Stimulated activated CD4-positive, alpha-beta T cell treated with anti-CD3 and anti-CD28 coated beads, Interleukin-1b, Interleukin-23, amount 100 ng/mL, for 24 hours (primary cell): ENCODE results near the gene TRPM2.

Experiments used
- DNase-seq, 4 experiments: peaks; one replicate each; pipeline ENCODE4 v3.0.0-alpha.2; 2020; ENCODE audit warnings: low read depth in 4 of 4, low spot score in 1 of 4

The TRPM2 gene

GRCh38 chr21:44442266-44443125 lies 89.1 kb downstream of the TRPM2 start:
- DNase-seq = no peak

- DNase-seq = no peak
Observed at GRCh38 chr21:44443291-44443890, 90.0 kb downstream of the TRPM2 start.

- DNase-seq = no peak
Observed at GRCh38 chr21:44443891-44444285, 90.5 kb downstream of the TRPM2 start.

- DNase-seq = no peak
Observed at GRCh38 chr21:44444286-44444931, 91.0 kb downstream of the TRPM2 start.

- no peak for DNase-seq
Observed at GRCh38 chr21:44445145-44445812, 91.9 kb downstream of the TRPM2 start.

- no peak for DNase-seq
Observed at GRCh38 chr21:44448651-44449131, 95.3 kb downstream of the TRPM2 start.

- DNase-seq = no peak
Observed at GRCh38 chr21:44449473-44450363, 96.3 kb downstream of the TRPM2 start.

- no peak for DNase-seq
Observed at GRCh38 chr21:44450402-44450801, 97.0 kb downstream of the TRPM2 start.

- DNase-seq = no peak
Observed at GRCh38 chr21:44450999-44451398, 97.6 kb downstream of the TRPM2 start.

- no peak for DNase-seq
Observed at GRCh38 chr21:44453120-44453519, 99.7 kb downstream of the TRPM2 start.

GRCh38 chr21:44454058-44454457 lies 100.6 kb downstream of the TRPM2 start:
- no peak for DNase-seq

GRCh38 chr21:44454747-44455523 lies 101.5 kb downstream of the TRPM2 start, which contains the start of gene LRRC3:
TSS of gene LRRC3 (plus strand) at chr21:44455510. CDS start at chr21:44456645, 1,135 bp downstream.
- peak; percentile 67 to 84 (median 73) for DNase-seq

GRCh38 chr21:44455524-44456213 lies 102.2 kb downstream of the TRPM2 start:
- DNase-seq = peak in 2 of 4 experiments; percentile 11 to 14

- no peak for DNase-seq
Observed at GRCh38 chr21:44456214-44456914, 102.9 kb downstream of the TRPM2 start.

GRCh38 chr21:44456915-44457736 lies 103.7 kb downstream of the TRPM2 start:
- no peak for DNase-seq

- no peak for DNase-seq
Observed at GRCh38 chr21:44458971-44459711, 105.7 kb downstream of the TRPM2 start.
